NCI-H69 (cell line): ENCODE data around the gene NDRG2.

ENCODE experiments used
- DNase-seq: peaks from one replicate; lab custom pipeline; 2025; lab: John Stamatoyannopoulos, UW

NDRG2 gene

GRCh38 chr14:20970647-20970982, 54.2 kb downstream of the NDRG2 start:
- DNase-seq: no peak

- peak; percentile 3 for DNase-seq
Measured at GRCh38 chr14:20969336-20969735, 55.5 kb downstream of the NDRG2 start.
